ENCODE measurements around the gene NXPH1. TPM values are rescaled to one million over a fixed set of nuclear protein-coding genes. Genes with fewer than 3 reads are reported as not detected.
"Not testable (repeated sequence)": the region's sequence is repeated elsewhere in the genome, so short reads cannot be mapped to it uniquely, and the experiment has no call there.

NXPH1 gene
- total RNA-seq, 1 donor from 2014 or later: not detected

GRCh38 chr7:8702807-8703206 is 269.4 kb downstream of the NXPH1 start:
- CTCF ChIA-PET: no interaction called here
- DNase-seq: no peak
- POLR2A ChIA-PET: no interaction called here
- no peaks in the 10 kb centered on the region for H3K4me1 Mint-ChIP-seq
- H3K27me3 Mint-ChIP-seq: no peaks in the 10 kb centered on the region
- H3K27ac Mint-ChIP-seq: no peak overlapping the region
- intact Hi-C loops (cut with micrococcal nuclease): no loop called here
- no peak for ATAC-seq (ENCODE audit: low read depth)
- H3K4me3 Mint-ChIP-seq: no peak overlapping the region
- H3K36me3 Mint-ChIP-seq (ENCODE audit: low read depth): no peaks in the 10 kb centered on the region
- H3K9me3 Mint-ChIP-seq: no peaks in the 10 kb centered on the region
- TF ChIP-seq CTCF (IDR thresholded peaks at IDR 0.05): no peak

- no peak for ATAC-seq (ENCODE audit: low read depth)
- CTCF ChIA-PET: no interaction called here
- DNase-seq: no peak
- Mint-ChIP-seq H3K9me3 (peaks cover 4% of the 10 kb centered on the region), H3K4me1 (no peaks in the 10 kb centered on the region), H3K27ac (no peak overlapping the region), H3K27me3 (no peaks in the 10 kb centered on the region), H3K4me3 (no peak overlapping the region), H3K36me3 (ENCODE audit: low read depth) (no peaks in the 10 kb centered on the region)
- intact Hi-C loops (cut with micrococcal nuclease): no loop called here
- TF ChIP-seq CTCF (IDR thresholded peaks at IDR 0.05): no peak
- POLR2A ChIA-PET: no interaction called here
Measured at GRCh38 chr7:8710124-8710523, 276.7 kb downstream of the NXPH1 start.

- H3K4me3 Mint-ChIP-seq: no peak overlapping the region
- DNase-seq (no peak), ATAC-seq (ENCODE audit: low read depth) (no peak)
- peaks cover 2% of the 10 kb centered on the region for H3K9me3 Mint-ChIP-seq
- H3K36me3 Mint-ChIP-seq (ENCODE audit: low read depth): no peaks in the 10 kb centered on the region
- TF ChIP-seq CTCF (IDR thresholded peaks at IDR 0.05): no peak
- no peaks in the 10 kb centered on the region for H3K4me1 Mint-ChIP-seq
- ChIA-PET POLR2A (no interaction called here), CTCF (no interaction called here)
- H3K27ac Mint-ChIP-seq: no peak overlapping the region
- H3K27me3 Mint-ChIP-seq: no peaks in the 10 kb centered on the region
- intact Hi-C loops (cut with micrococcal nuclease): no loop called here
Measured at GRCh38 chr7:8714791-8715190, 281.4 kb downstream of the NXPH1 start.

- Mint-ChIP-seq H3K36me3 (ENCODE audit: low read depth) (no peaks in the 10 kb centered on the region), H3K27ac (no peak overlapping the region), H3K4me3 (no peak overlapping the region), H3K4me1 (no peaks in the 10 kb centered on the region), H3K27me3 (no peaks in the 10 kb centered on the region), H3K9me3 (no peaks in the 10 kb centered on the region)
- ChIA-PET POLR2A (no interaction called here), CTCF (no interaction called here)
- ATAC-seq (ENCODE audit: low read depth) (no peak), DNase-seq (no peak)
- no peak for TF ChIP-seq CTCF (IDR thresholded peaks at IDR 0.05)
- intact Hi-C loops (cut with micrococcal nuclease): no loop called here
Measured at GRCh38 chr7:8719102-8719501, 285.7 kb downstream of the NXPH1 start.

- no peak for DNase-seq
- Mint-ChIP-seq H3K4me3 (no peak overlapping the region), H3K36me3 (ENCODE audit: low read depth) (no peaks in the 10 kb centered on the region), H3K27ac (no peak overlapping the region), H3K27me3 (no peaks in the 10 kb centered on the region), H3K9me3 (no peaks in the 10 kb centered on the region), H3K4me1 (no peaks in the 10 kb centered on the region)
- POLR2A ChIA-PET: no interaction called here
- no peak for ATAC-seq (ENCODE audit: low read depth)
- CTCF ChIA-PET: no interaction called here
- intact Hi-C loops (cut with micrococcal nuclease): no loop called here
- no peak for TF ChIP-seq CTCF (IDR thresholded peaks at IDR 0.05)
Measured at GRCh38 chr7:8724080-8724718, 290.8 kb downstream of the NXPH1 start.

- CTCF ChIA-PET; H3K36me3 Mint-ChIP-seq (ENCODE audit: low read depth); ATAC-seq (ENCODE audit: low read depth); POLR2A ChIA-PET; DNase-seq; intact Hi-C loops (cut with micrococcal nuclease); H3K9me3 Mint-ChIP-seq; H3K4me3 Mint-ChIP-seq; H3K27me3 Mint-ChIP-seq; H3K4me1 Mint-ChIP-seq; H3K27ac Mint-ChIP-seq: not testable (repeated sequence)
Measured at GRCh38 chr7:8731756-8732155, 298.3 kb downstream of the NXPH1 start.
